GM18519 (cell line): ENCODE data around the gene SUMO3.

ENCODE experiments used
- ATAC-seq: cut with Tn5 transposase; IDR thresholded peaks from one replicate; pipeline ENCODE4 v1.9.1; 2021; ENCODE audit warnings: mild to moderate bottlenecking, moderate library complexity; ENCODE audit not compliant: unreplicated experiment, low FRiP score

SUMO3 gene

DNA sequence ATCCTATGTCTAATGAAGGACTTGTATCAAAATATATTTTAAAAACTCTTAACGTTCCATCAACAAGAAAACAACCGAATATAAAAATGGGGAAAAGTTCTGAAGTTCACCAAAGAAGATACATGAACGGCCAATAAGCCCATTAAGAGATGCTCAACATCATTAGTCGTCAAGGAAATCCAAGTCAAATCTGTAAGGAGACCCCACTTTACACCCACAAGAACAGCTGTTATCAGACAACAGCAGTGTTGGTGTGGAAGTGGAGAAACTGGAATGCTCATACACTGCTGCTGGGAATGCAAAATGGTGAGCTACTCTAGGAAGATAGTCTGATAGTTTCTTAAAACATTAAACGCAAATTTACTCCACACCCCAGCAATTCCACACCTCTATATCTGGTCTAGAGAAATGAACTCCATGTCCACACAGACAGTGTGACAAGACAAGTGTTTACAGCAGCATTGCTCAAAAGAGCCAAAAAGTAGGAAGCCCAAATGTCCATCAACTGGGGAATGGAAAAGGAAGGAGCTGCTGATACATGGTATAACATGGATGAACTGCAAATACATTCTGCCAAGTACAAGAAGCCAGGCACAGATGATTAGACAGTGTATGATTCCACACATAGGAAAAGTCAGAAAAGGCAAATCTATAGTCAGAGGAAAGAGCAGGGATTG lies 34.7 kb downstream of the SUMO3 start:
- no peak for ATAC-seq

DNA sequence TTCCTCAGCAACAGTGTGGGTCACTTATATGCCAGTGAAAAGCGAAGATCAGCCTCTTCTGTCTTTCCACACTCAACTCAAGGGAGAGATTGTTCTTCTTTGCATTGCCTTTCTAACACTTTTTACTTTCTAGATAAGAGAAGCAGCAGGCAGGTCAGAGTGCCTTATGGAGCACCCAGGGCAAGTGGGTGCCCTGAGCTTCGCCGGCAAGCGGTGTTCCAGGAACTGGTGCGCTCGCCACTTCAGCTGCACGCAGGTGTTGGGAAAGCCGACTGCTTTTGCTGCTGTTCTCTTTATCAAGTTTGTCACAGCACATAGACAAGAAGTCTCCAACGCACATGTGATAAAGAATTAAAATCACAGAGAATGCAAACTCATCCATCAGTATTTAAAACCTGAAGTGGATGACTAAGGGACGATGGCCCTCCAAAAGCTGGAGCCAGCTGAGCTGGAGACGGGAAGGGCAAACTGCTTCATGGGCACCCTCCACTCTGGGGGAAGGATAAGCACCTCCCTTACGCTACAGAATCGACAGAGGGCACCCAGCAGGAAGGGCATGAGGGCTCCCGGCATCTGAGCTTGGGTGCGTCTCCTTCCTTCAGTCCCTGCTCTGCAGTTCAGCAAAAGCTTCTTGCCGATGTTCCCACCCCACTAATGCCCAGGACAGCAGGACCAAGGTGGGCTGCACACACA lies 36.9 kb downstream of the SUMO3 start:
- ATAC-seq, result no peak

DNA sequence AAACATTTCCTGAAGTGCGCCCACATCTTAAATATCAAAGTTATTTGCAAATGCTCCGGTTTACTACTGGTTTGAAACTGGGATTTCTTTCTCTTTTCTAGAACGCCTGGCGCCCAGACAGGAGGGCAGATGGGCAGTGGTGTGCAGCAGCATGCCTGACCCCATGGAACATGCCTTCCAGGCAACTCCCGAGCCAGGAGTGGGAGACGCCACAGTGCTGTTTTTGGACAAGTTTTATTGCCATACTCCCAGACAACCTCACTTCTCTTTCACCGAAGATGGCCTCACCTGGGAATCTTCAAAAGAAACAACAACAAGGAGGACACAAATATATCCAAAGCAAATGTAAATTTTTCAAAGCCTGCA lies 37.7 kb downstream of the SUMO3 start:
- no peak for ATAC-seq

DNA sequence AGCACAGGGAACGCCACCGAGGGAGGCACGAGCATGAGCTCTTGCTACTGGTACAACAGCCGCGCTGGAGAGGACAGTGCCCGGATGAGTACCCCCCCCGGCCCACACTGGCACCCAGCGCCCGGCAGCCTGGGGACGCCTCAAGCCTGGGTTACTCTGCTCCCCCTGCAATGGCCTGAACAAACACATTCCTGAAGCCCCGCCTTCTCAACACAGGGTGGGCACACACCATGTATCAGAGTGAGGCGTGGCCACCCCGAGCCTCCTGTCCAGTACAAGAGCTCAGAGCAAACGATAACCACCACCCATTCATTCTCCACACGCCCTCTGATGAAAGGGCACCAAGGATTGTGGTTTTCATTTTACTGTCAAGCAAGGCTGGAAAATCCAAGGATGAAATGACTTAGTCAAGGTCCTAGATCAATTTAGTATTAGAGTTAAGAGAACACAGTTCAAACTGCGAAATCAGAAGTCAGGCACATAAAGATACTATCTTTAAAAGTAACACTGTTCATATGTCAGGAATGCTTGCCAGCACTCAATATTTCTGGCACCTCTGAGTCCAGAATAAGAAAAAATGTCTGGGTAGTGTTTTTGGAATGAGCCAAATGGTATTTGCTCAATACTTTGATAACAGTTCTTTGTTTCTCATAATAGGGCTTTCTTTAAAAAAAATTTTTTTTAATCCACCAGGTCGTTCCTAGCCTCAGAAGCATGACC lies 38.3 kb downstream of the SUMO3 start:
- ATAC-seq, result no peak

DNA sequence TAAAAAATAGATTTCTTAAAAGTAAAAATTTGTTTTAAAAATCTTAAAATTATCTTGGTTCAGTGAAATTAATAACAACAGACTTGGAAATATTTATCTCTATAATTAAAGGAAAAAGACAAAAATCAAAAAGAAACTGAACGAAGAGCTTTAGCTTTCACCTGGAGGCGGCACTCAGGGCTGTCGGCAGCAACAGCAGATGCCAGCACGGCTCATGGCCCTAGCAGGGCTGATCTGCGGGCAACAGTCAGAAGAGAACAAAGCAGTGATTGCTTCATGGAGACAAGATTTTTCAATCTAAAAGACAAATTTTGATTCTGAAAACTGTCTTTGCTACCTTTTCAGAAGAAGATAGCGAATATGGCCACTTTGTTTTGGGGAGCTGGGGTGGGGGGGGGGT lies 38.9 kb downstream of the SUMO3 start:
- ATAC-seq, result no peak

DNA sequence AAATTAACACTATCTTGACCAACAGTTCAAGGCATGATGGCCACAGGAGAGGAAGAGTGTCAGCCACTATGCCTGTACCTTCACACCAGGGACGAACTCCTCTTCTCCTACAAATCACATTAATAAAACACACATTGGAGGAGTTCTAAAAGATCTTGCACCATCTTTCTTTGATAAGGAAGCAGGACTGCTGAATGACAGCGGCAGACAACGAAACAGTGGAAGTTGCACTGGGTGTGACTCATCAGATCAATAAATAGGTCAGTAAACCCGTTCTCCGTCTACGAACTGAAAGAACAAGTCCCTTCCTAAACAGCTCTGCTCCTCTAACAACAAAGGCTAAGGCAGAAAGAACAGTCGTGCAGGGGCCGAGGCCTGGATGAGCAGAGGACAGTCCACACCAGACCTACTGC lies 39.4 kb downstream of the SUMO3 start:
- ATAC-seq, result no peak

DNA sequence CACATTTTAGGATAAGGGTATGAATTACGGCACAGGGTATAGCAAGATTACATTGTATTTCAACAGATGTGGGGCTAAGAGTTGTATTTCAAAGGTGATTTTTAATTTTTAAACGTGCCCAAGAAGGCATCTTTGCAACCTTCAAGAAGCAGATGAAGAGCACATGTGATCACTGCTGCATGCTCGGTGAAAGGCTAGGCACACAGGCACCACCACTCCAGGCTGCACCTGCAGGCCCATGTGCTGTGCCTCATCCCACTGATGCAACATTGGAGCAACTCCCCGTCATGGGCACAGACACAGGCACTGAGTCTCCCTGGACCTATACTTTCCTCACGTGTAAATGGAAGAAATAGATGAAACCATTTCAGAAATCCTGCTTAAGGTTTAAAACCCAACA lies 39.8 kb downstream of the SUMO3 start:
- no peak for ATAC-seq

DNA sequence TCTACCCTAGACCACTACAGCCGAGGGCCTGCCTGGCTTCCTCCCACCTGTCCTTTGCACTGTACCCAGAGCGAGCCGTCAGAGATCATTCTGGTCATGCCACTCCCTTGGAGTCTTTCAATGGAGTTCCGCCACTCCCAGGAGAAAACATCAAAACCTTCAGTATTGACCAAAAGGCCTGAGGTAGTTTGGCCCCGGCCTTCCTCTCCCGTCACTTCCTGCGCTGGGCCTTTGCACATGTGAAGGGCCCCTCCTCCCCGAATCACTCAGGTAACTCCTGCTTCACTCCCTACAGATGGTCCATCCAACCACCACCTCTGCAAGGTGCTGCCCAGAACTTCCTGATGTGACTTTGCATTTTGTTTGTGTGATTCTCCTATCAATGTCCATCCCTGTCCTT lies 42.9 kb downstream of the SUMO3 start:
- no peak for ATAC-seq

DNA sequence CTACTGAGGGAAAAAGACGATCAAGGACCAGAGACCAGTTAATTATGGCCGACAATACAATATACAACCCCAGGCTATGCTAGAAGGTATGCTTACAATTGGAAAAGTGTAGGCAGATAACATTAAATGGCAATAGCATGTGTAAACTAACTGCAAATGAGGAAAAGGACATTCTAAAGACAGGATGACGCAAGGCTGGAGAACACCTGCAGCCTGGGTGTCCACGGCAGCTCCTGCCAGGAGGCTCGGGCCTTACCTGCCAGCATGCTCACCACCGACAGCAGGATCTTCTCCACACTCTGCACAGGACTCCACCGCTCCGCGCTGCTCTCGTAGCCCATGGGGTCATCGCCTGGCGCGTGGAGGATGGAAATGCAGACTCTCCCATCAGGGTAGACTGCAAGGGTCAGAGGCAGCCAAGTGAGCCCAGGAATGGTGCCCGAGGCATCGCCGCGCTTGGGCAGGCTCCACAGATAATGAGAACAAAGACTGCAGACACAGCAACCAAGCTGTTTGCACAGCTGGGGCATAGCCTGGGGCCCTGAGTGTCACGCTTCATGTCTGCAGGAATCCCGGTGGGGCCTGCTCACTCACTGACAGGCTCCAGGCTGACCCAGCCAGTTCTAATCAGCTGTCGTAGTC lies 44.5 kb downstream of the SUMO3 start:
- no peak for ATAC-seq

DNA sequence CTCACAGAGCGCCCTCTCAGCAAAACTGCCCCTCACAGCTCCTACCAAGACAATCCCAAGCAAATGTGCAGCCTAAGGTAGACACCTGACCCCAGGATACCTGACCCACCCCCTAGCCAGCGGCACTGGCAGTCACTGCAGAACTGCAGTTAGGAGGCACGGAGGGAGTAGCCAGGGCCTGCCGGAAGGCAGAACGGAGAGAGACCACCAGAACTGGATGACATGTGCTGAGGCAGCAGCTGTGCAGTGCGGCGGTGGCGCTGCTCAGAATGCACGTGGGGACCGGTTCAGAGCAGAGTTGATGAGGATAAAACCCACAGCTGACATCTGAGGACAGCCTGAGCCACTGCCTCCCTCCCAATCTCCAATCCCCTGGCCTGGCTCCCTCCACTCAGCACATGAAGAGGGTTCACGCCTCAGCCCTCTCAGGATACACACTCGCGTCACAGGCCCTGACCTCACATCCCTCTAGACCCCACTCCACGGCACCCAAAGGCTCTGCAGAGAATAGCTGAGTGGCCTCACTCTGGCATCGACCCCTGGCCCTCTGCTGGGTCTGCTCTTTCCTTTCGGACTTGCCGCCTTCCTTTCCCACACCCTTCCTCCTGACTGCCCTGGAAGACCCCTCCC lies 45.9 kb downstream of the SUMO3 start:
- no peak for ATAC-seq

DNA sequence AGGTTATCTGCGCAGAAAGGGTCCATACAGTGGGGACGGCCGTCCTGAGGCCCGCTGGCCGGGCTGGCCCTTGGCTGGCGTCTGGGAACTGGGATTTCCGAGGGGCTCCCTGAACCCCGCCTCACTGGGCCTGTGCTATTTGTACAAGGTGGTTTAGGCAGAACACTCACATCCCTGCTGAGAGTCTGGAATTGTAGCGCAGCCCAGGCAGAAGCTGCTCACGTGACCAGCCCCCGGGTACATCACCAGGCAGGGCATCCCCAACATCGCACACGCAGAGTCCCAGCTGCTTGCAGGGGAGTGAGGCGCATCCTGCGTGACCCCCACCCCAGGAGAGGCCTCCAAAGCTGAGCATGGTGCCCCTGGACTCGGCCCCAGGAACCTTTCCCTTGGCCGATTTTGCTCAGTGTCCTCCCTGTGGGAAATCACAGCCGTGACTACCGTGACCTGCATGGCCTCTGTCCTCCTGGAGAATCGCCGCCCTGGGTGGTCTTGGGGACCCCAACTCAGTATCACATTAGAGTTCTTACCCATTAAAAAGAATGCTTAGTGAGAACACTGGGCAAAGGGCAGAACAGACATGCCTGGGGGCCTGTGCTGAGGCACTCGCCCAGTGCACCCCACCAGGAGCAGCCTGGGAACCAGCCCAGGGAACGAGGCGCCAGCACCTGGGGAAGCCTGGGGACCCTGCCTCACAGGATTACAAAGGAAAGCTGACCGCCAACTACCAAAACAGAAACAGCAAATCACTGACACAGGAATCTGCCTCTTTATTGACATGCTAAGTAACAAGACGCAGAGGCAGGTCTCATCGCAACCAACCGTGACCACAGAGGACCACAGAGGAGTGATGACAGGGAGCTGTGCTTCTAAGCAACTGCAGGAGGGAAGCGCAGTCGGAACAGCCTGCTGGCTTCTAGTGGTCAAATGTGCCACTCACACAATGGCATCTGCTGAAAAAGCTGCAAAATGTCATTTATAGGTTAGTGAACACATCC lies 49.7 kb downstream of the SUMO3 start:
- no peak for ATAC-seq

DNA sequence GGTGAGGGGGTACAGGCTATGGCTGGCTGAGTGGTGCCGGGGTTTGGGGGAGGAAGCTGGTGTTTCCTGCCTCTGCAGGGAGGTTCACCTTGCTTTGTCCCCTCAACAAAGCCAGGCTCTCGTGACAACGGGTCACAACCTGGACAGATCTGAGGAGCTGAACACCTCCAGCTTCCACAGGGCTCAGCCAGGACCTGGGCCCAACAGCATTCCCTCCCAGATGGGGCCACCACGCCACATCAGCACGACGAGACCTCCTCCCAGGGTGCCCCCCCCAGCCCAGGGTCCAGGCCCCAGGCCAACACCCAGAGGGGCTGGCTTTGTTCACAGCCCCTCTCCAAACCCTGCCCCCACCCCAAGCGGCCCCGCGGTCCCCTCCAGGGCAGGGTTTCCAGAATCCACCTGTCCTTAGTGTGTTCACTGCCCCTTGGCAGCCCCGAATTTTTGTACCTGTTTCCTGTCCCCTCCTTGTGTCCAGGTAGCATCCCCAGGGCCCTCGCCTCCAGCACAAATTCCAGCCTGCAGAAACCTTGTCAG lies 51.0 kb downstream of the SUMO3 start:
- ATAC-seq, result no peak

DNA sequence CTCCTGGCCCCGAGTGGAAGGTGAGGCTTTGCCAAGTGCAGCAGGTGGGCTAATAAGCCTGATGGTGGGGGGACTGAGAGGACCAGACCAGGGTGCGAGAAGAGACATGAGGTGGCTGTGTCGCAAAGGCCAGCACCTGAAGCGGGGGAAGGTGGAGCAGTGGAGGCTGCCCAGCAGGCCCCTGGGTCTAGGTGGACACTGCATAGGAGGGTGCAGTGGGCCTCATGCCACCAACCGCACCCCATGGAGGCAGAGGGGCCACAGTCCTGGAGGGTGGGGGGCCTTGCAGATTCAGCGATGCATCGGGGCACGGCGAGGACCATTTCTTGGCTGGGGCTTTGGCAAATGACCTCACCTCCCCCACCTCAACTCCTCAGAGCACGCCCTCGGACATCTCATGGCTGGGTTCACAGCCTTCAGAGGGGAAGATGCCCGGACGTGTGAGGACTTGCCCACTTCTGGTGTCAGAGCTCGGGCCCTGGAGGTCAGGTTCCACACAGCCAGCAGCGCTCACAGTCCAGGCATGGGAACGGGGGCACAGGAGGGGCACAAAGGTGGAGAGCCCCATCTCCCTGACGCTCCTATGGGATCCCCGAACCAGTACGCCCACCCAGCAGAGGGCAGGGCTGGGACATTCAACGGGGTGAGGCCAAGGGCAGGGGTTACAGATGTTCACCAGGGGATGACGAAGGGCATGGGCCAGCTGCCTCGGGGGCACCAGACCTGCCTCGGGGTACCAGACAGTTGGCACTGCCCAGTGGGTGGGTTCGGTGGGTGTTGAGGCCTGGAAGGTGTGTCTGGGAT lies 51.6 kb downstream of the SUMO3 start:
- ATAC-seq, result no peak

DNA sequence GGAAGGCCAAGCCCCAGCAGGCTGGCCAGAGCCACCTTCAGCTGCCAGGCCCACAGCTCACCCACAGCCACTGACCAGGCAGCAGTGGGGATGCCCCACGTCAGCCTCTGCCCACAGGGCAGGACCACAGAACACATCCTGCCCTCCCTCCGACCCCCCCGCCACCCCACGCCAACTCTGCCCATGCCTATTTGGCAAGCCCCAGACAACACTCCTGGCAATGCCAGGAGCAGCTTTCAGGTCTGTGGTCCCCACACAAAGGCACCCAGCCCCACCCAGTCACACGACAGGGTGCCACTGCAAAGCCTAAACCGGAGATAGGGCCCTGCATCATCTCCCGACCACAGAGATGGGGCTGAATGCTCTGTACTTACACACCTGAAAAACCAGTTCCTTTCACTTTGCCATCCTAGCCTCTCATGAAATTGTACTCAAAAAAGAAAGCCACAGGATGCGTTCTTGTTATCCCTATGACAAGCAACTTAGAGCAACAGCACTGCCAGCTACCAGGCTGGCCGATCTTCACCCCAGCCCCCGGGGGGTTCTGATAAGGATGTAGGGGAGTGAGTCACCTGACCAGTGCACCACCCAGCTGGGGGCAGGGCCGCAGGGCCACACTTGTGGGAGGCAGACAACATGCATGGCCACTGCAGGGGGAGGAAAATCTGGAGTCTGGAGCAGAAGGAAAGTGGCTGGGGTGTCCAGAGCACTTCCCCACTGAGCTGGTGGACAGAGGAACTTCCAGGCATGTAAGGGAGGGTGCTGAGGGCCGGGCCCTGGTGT lies 52.4 kb downstream of the SUMO3 start:
- ATAC-seq, result no peak

DNA sequence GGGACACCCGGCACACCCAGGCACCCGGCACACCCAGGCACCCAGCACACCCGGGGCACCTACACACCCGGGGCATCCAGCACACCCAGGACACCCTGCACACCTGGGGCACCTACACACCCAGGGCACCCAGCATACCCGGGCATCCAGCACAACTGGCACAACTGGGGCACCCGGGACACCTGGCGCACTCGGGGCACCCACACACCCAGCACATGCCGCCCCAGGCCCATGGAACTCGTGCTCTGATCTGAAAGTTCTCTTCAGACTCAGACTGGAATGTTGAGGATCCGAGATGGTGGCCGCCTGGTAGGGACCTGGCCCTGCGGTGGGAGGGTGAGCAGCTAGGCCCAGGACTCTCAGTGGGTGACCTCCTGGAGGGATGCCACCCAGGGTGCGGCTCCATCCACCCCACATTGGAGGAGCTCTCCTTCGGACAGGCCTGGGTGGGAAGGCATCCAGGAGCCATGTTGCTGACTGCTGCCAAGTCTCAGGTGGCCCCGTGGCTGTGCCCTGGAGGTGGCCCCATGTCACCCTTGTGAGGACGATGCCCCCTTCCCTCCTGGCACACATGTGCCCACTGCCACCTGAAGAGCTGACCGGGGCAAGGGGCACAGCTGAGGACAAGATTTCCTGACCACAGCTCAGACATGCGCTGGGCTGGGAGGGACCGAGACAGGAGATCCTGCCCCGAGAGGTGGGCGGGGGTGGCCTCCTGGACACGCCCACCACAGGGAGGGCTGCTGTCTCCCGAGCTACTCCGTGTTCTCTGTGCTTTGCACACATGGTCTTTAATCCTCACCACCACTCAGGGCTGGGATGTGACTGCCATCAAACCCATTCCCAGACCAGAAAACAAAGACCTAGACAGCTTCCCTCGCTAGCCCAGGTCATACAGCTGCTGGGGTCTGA lies 53.3 kb downstream of the SUMO3 start:
- no peak for ATAC-seq

DNA sequence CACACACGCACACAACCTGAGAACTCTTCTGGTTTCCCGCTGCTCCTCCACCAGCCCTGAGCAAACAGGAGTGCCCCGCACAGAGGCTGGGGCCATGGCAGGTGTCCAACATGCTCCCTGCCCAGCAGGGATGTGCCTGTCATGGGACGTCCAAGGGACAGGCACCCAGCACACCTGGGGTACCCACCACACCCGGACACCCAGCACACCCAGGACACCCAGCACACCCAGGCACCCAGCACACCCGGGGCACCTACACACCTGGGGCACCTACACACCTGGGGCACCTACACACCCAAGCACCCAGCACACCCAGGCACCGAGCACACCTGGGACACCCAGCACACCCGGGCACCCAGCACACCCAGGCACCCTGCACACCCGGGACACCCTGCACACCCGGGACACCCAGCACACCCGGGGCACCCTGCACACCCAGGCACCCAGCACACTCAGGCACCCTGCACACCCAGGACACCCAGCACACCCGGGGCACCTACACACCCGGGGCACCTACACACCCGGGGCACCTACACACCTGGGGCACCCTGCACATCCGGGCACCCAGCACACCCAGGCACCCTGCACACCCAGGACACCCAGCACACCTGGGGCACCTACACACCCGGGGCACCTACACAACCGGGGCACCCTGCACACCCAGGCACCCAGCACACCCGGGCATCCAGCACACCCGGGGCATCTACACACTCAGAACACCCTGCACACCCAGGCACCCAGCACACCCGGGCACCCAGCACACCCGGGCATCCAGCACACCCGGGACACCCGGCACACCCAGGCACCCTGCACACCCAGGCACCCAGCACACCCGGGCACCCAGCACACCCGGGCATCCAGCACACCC lies 54.2 kb downstream of the SUMO3 start:
- ATAC-seq, result no peak
